HG03565 (cell line): Measurements from ENCODE around the gene PRKRIP1.
"Not testable (repeated sequence)": the region's sequence is repeated elsewhere in the genome, so short reads cannot be mapped to it uniquely, and the experiment has no call there.

Experiments used
- ATAC-seq: cut with Tn5 transposase; IDR thresholded peaks from one replicate; pipeline ENCODE4 v1.9.1; 2021; ENCODE audit warnings: mild to moderate bottlenecking, moderate library complexity; ENCODE audit not compliant: unreplicated experiment

The PRKRIP1 gene

DNA sequence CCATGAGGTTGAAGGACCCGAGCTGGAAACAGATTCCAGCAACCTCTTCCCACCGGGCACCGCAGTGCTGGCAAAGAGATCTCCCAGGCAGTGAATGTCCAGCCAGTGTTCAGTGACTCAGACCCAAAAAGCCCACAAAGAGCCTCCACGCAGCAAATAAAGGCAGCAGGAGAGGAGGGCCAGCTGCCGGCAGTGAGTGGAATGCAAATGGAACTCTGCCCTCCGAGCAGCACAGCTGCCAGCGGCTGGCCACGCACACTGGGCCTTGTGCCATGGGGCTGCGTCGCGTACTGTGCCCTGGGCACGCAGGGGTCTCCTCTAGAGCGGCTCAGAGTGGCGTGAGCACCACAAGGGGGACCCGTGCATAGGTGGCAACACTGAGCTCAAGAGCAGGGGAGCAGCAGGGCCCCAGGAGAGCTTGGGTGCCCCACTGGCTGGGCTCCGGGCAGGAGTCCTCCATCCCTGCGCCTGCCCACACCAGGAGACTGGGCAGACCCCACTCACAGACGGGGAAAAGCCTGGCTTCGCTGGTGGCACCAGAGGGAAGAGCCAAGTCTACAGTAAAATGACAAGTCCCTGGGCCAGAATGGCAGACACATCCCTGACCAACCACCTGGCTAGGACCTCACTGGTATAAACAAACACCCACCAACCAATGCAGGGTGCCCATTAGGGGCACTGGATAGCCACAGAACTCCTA lies 78.7 kb downstream of the PRKRIP1 start:
- not testable (repeated sequence) for ATAC-seq
